Fibroblast of villous mesenchyme (primary cell): ENCODE results near the gene SNU13. TPM values are rescaled to one million over a fixed set of nuclear protein-coding genes. Genes with fewer than 3 reads are reported as not detected.
"Not testable (repeated sequence)": the region's sequence is repeated elsewhere in the genome, so short reads cannot be mapped to it uniquely, and the experiment has no call there.

ENCODE experiments used
- DNase-seq: peaks from one replicate; pipeline ENCODE4 v3.0.0-alpha.2; 2010; ENCODE audit warnings: low read depth
- H3K4me3 ChIP-seq: 2 replicates; pipeline ENCODE4 v1.5.1; 2011; ENCODE audit warnings: low read depth, mild to moderate bottlenecking, low read length
- total RNA-seq: library from RNA; depleted of rRNA; stranded (reverse); fragments of >200 nt; gene quantifications from 2 replicates; pipeline ENCODE4 v1.2.3, GENCODE V29; 2012
- TF ChIP-seq, protein P1 (sequence below): IDR thresholded peaks from 2 replicates; pipeline ENCODE4 v1.5.1; 2012; ENCODE audit warnings: low read depth, mild to moderate bottlenecking, low read length; ENCODE audit not compliant: insufficient read depth

Gene SNU13
- total RNA-seq, 1 donor, result 73.8 TPM

GRCh38 chr22:41682033-41682807 lies 6.4 kb downstream of the SNU13 start:
- TF ChIP-seq, protein P1, sequence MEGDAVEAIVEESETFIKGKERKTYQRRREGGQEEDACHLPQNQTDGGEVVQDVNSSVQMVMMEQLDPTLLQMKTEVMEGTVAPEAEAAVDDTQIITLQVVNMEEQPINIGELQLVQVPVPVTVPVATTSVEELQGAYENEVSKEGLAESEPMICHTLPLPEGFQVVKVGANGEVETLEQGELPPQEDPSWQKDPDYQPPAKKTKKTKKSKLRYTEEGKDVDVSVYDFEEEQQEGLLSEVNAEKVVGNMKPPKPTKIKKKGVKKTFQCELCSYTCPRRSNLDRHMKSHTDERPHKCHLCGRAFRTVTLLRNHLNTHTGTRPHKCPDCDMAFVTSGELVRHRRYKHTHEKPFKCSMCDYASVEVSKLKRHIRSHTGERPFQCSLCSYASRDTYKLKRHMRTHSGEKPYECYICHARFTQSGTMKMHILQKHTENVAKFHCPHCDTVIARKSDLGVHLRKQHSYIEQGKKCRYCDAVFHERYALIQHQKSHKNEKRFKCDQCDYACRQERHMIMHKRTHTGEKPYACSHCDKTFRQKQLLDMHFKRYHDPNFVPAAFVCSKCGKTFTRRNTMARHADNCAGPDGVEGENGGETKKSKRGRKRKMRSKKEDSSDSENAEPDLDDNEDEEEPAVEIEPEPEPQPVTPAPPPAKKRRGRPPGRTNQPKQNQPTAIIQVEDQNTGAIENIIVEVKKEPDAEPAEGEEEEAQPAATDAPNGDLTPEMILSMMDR, result no peak
- H3K4me3 ChIP-seq, result peak overlapping the region; percentile 67
- peak; percentile 93 for DNase-seq

GRCh38 chr22:41681616-41682015 lies 7.1 kb downstream of the SNU13 start:
- H3K4me3 ChIP-seq, result peak overlapping the region; percentile 67
- peak; percentile 21 for DNase-seq
- TF ChIP-seq, protein P1, result no peak

- no peak for DNase-seq
- TF ChIP-seq, protein P1, result no peak
- no peak overlapping the region for H3K4me3 ChIP-seq
Measured at GRCh38 chr22:41676134-41676533, 12.5 kb downstream of the SNU13 start.

GRCh38 chr22:41674846-41675340 lies 13.8 kb downstream of the SNU13 start:
- no peak for DNase-seq
- TF ChIP-seq, protein P1, result no peak
- H3K4me3 ChIP-seq, result no peak overlapping the region

DNA sequence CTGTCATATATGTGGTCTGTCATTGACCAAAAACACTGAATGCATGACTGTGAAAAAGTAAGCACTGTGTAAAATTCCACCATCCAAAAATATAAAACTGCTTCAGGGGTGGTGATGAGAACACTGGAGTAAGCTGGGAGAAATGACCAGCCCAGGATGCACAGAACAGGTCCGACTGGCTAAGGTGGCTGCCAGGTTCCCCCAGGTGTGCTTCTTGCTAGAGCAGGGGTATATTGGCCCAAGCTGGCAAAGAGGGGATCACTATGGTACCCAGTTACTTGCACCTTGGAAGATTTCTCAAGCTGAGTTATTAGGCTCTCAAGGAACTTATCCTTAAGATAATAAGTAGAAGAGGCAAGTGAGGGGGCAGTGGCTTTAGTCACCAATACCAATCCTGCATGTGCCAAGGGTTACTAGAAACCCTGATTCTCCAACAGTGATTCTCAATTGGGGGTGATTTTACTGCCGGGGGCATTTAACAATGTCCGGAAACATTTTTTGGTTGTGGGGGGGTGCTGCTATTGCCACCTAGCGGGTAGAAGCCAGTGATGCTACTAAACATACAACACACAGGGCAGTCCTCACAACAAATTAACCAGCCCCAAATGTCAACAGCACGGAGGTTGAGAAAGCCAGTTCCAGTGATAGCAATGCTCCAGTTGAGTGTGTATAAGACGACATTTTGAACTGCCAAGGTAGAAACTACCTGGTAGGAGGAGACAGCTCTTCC lies 15.7 kb downstream of the SNU13 start:
- peak; percentile 14 for DNase-seq
- H3K4me3 ChIP-seq, result no peak overlapping the region
- TF ChIP-seq, protein P1, result peak; percentile 51

DNA sequence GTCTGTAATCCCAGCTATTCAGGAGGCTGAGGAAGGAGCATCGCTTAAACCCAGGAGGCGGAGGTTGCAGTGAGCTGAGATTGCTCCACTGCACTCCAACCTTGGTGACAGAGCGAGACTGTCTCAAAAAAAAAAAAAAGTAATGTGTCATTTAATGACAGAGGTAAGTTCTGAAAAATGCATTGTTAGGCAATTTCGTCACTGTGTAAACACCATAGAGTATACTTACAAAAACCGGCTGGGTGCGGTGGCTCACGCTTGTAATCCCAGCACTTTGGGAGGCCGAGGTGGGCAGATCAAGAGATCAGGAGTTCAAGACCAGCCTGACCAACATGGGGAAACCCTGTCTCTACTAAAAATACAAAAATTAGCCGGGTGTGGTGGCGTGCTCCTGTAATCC lies 16.6 kb downstream of the SNU13 start:
- DNase-seq, H3K4me3 ChIP-seq: not testable (repeated sequence)
